Fibroblast of skin of right quadriceps (primary cell): ENCODE measurements around the gene GOLGA6L10.
"Not testable (repeated sequence)": the region's sequence is repeated elsewhere in the genome, so short reads cannot be mapped to it uniquely, and the experiment has no call there.

Source experiments
- DNase-seq: peaks from one replicate; pipeline ENCODE4 v3.0.0-alpha.2; 2013

GOLGA6L10 gene

DNA sequence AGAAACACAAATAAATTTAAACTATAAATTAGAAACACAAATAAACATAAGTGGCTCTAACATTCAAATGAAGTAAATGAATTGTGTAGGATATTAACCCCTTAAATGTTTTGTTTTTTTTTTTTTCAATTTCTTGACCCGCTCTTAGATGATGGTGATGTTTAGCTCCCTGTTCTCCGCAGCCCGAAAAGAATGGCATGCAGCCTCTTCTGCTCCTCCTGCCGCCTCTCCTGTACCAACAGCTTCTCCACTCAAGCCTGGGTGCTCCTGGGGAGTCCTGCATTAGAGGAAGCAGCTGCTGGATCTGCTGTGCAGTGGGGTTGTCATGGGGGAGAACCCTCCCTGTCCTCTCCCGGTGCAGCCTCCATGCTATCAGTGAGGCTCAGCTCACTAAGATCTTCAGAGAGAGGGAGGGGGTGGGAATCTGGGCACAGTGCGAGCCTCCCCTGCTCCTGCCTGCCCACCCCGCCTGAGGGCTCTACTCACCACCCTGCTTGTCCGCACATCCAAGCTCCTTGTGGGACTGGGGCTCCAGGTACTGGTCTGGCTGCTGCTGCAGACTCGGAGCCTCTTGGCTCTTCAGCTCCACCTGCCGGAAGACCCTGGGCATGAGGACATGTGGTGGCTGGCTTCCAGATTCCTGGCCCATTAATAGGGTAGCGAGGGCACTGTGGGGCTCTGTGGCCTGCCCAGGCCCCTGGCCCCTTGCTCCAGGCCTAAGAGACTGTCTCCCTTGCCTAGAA is 6.5 kb downstream of the GOLGA6L10 start:
- not testable (repeated sequence) for DNase-seq

DNA sequence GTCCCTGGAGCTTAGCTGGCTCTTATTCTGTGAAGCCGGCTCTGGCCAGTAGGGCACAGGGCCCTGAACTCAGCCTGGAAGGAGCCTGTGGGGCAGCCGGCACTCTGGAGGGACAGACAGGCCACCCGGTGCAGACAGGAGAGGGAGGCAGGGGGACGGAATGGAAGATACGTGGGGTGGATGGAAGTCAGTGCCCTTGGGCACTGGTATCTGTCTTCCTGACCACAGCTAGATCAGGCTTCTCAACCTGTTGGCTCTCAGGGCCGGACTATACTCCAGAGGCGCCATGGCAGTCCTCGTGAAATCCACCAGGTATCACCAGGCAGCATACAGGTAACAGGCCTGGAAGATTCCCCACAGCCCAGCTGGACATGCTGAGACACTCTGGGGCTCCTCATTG is 10.7 kb downstream of the GOLGA6L10 start:
- DNase-seq, result not testable (repeated sequence)

DNA sequence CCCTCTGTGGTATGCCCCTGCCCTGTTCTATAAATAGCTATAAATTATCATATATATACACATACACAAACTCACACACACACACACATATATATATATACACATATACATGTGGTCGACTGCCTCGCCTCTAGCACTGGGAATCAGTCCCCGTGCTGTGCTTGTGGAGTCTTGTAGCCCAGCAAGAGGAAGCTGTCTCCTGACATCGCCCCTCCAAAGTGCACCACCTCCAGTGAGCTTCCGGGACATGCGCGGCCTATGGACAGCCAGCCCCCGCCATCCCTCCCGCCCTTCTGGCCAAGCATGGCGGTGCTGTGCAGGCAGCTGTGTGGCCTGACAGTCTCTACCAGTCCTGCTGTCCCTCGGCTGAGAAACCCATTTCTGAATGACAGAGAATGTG is 11.2 kb downstream of the GOLGA6L10 start:
- DNase-seq, result not testable (repeated sequence)

DNA sequence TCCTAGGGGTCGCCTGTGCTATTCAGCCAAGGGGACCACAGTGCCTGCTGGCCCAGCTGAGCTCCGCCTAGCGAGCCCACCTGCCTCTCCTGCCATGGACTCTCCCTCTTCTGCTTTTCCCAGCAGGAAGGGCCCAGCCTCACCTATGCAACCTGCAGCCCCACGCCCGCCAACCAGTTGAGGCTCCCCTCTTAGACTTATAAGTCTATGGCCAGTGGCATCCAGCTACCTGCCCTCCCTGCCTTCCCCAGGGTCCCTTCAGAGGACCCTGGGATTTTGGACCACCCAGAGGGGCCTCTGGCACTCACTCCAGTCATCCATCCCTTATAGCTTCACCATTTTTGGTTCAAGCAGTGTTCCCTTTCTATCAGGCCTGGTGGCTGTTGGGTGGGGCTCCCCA is 12.2 kb downstream of the GOLGA6L10 start:
- not testable (repeated sequence) for DNase-seq

DNA sequence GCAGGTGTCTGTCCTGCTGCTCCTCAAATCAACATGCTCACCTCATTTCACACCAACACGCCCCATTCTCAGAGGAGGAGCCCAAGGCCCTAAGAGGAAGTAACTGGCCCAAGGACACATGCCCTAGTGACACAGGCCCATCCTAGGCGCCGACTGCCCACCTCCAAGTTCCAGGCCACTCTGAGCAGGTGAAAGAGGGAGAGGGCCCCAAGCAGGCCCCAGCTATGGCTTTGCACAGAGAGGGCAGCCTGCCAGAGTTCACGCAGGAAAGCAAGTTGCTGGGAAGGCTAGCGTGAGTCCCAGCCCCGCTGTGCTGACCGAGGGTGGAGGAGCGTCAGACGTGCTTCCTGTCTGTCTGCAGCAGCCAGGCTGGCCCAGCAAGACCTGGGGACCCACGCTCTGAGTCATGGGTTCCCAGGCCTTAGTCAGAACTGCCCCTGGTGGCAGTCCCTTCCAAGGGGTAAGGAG is 13.1 kb downstream of the GOLGA6L10 start:
- not testable (repeated sequence) for DNase-seq

DNA sequence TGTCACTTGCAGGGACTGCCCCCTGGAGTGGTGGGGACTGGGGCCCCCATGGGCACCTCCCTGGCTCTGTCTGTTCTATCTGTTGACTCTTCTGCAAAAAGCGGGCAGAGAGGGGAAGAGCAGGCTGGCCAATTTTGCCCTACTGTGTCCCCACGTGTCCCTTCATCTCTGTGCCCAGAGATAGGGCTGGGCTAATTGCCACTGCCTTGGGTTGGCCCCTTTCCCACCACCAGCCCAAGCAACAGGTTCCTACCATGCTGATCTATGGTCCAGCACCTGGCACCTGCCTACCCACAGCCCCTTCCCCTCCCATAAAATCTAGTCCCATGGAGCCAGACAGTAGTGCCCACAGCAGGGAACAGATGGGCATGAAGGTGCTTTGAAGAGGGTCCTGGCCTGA is 14.3 kb downstream of the GOLGA6L10 start:
- DNase-seq, result not testable (repeated sequence)

DNA sequence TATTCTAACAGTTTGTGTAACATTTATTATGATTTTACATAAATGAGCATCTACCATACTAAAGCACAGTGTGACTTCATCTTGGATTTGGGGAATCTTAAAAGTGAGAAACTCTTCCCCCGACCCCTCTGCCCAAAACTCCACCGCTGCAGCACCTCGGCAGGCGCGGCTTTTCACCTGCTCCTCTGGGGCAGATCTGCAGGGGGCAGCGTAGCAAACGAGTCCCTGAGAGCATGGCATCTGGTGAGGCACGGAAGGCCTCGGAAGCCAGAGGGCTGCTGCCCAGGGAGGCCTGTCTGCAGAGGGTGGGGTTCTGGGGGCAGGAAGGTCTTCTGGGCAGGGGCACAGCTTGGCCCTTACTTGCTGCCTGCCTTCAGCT is 14.7 kb downstream of the GOLGA6L10 start:
- not testable (repeated sequence) for DNase-seq

DNA sequence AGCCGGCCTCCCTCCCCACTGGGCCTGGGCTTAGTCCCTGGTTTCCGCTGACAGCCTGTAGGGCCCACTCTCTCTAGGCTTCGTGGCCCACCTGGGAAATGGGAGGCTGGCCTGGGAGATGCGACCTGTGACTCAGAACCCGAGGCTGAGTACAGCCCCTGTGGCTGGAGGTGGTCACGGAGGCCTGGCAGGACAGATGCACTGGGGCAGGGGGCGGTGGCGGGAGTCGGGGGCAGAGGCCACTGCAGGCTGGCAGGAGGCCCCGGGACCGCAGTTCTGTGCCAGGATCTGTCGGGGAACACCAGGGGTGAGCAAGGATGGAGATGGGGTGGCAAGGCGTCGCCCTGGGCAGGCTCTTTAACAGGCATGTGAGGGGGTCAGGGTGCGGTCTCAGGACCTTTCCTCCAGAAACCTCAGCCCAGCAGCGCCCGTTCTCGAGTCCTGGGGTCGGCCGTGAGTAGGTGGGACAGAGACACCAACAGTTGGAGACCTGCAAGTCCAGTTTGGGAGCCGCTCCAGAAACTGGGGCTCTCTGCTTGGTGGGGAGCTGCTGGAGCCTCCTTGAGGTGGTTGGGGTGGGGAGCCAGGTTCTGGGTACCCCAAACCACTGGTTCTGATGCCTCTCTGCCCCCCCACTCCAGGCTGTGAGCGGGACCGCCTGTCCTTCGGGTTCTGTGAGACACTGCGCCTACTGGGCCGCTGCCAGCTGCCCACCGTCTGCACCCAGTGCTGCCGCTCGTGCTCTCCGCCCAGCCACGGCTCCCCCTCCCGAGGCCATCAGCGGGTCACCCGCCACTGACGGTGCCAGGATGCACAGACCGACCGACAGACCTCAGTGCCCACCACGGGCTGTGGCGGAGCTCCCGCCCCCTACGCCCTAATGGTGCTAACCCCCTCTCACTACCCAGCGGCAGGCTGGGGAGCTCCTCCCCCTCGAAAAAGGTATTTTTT is 15.4 kb downstream of the GOLGA6L10 start:
- DNase-seq, result not testable (repeated sequence)

DNA sequence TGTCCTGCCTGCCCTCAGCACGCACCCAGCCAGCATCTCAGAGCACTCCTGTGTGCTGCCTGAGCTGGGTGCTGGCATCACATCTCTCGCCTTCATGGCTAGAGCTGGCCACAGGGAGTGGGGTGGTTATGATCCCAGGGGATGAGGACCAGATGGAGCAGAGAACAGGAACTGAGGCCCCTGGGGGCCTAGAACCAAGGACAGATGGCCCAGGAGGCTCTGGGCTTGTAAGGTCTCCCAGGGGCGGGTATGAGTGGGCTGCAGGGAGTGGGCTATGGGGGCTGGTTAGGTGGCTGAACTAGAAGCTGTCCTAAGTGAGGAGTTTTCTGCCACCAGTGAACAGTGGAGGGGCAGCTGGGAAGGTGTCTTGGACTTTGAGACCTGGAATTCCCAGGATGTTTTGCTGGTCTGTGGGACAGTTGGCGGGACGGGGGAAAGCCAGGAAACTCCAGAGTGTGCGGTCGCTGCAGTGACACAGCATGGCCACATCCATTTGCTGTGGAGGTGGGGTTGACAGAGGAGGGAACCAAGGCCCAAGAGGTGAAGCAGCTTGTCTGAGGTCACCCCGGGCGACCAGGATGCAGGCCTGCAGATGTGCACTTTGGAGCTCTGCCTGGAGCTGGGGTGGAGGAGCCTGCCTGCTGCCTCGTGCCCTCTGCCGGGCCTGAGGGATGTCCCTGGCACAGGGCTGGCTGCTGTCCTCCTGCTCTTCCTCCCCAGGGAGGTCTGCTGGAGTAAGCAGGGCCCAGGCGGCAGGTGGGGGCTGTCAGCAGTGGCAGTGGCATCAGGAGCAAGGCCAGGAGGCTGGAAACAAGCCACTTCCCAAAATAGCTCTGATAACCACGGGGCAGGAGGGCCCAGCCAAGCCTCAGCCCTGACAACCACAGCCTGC is 16.3 kb downstream of the GOLGA6L10 start:
- DNase-seq, result not testable (repeated sequence)

DNA sequence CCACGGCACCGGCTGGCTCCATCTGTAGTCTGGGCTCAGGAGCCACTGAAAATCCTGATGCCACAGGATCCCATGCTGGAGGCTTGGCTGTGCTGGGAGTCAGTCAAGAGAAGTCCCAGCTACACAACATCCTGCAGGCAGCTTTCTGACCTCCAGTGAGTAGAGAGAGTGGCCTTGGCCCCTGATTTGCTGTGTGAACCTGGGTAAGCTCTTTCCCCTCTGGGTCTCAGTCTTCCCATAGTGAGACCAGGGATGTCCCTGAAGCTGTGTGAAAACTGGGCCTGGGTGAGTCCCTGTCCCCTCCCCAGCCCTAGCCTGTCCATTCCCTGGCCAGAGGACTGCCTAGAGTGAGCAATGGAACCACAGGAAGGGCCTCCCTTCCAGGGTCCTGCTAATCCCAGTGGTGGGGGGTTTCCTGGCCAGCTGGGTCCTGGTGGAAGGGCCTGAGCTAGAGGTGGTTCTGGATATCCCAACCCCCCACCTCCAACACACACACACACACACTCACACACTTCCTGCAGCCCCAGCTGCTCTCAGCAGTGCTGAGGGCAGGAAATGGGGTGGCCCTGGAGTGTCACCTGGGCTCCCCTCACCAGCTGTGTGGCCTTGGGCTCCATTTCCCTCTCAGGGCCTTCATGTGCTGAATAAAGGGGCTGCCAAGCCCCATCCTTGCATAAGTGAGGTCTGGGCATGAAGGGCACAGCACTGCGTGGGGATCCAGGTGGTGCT is 17.5 kb downstream of the GOLGA6L10 start:
- DNase-seq, result not testable (repeated sequence)

DNA sequence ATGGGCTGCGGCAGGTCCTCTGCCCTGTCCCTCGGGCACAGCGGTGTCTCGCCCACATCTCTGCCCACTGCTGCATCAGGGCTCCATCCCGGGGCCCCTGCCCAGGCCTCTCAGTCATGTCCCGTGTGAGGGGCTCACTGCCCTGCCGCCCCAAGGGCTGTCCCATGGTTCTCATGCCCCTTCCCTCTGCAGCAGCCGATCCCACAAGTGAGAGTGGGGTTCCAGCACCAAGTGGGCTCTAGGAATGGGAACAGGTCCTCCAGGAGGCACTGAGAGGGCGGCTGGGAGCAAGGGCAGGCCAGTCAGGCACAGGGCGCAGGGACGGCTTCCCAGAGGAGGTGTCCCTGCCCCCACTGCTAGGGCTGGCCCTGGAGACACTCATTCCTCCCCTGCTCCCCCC is 18.4 kb downstream of the GOLGA6L10 start:
- DNase-seq, result not testable (repeated sequence)

DNA sequence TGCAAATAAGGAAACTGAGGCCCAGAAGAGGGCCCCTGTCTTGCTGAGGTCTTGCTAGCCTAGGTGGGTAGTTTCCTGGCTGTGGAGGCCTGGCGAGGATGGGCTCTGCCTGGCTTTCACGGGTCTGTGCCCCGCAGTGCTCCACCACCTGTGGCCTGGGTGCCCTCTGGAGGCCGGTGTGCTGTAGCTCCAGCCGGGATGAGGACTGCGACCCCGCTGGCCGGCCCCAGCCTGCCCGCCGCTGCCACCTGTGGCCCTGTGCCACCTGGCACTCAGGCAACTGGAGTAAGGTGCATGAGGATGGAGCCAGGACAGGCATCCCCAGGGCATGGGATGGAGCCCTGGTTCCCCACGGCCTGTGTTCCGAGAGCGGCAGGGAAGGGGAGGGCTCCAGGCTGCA is 20.2 kb downstream of the GOLGA6L10 start:
- DNase-seq, result not testable (repeated sequence)

DNA sequence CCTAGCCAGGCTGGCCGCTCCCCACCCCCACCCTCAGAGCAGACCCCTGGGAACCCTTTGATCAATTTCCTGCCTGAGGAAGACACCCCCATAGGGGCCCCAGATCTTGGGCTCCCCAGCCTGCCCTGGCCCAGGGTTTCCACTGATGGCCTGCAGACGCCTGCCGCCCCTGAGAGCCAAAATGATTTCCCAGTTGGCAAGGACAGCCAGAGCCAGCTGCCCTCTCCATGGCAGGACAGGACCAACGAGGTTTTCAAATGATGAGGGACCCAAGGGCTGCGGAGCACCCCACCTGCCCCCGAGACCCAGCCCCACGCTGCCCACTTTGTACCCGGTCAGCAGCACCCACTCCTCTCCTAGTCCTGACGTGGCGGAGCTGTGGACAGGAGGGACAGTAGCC is 21.9 kb downstream of the GOLGA6L10 start:
- not testable (repeated sequence) for DNase-seq

DNA sequence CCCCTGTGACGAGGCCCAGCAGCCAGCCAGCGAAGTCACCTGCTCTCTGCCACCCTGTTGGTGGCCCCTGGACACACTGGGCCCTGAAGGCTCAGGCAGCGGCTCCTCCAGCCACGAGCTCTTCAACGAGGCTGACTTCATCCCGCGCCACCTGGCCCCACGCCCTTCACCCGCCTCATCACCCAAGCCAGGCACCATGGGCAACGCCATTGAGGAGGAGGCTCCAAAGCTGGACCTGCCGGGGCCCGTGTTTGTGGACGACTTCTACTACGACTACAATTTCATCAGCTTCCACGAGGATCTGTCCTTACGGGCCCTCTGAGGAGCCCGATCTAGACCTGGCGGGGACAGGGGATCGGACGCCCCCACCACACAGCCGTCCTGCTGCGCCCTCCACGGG is 22.4 kb downstream of the GOLGA6L10 start:
- not testable (repeated sequence) for DNase-seq

DNA sequence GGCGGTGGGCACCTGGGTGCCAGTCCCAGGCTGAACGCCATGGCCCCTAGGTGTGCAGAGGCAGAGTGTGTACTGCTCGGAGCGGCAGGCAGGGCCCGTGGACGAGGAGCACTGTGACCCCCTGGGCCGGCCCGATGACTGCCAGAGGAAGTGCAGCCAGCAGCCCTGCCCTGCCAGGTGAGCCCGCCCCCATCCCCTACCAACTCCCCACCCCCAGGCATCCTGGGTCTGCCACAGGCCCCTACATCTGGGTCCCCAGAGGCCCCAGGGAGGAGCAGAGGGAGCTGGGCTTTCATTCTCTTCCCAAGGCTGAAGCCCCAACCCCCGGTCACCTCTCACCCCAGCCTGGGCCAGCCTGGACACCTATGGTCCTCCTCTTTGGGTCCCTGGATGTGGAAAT is 23.6 kb downstream of the GOLGA6L10 start:
- not testable (repeated sequence) for DNase-seq

DNA sequence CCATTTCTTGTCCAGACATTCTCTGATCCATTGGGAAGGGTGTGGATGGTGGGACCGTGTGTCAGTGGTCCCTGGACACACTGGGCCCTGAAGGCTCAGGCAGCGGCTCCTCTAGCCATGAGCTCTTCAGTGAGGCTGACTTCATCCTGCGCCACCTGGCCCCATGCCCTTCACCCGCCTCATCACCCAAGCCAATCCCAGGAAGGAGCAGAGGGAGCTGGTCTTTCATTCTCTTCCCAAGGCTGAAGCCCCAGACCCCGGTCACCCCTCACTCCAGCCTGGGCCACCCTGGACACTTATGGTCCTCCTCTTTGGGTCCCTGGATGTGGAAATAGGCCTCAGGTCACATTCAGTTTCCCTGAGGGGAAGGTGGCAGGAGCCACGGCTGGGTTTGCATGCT is 24.4 kb downstream of the GOLGA6L10 start:
- not testable (repeated sequence) for DNase-seq

DNA sequence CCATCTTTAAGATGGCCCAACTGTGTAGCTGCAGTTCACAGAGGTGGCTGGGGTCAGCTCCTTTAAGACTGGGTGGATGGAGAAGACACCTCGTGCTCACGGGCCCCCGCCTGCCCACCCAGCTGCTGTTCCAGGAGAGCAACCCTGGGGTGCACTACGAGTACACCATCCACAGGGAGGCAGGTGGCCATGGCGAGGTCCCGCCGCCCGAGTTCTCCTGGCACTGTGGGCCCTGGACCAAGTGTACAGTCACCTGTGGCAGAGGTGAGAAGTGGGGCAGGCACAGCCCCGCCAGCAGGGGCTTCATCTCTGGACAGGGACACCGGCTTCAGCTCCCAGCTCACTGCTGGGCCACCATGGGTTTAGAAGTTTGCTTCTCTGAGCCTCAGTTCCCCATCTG is 26.8 kb downstream of the GOLGA6L10 start:
- not testable (repeated sequence) for DNase-seq

DNA sequence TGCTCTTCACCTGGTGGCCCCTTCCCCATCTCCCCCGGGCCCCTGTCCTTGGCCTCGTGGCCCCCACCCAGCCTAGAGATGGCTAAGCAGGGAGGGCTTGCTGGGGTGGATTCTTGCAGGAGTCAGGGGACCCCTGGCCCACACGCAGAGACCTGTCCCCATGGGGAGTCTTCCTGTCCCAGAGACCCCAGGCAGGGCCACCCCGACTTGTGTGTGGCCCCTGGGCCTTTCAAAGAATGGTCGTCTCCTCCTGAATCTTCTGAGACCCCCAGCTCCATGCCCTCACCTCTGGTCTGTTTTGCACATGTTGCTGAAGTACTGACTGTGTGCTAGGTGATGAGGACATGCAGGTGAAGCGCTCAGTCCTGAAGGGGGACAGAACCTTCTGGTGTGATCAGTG is 28.4 kb downstream of the GOLGA6L10 start:
- not testable (repeated sequence) for DNase-seq

DNA sequence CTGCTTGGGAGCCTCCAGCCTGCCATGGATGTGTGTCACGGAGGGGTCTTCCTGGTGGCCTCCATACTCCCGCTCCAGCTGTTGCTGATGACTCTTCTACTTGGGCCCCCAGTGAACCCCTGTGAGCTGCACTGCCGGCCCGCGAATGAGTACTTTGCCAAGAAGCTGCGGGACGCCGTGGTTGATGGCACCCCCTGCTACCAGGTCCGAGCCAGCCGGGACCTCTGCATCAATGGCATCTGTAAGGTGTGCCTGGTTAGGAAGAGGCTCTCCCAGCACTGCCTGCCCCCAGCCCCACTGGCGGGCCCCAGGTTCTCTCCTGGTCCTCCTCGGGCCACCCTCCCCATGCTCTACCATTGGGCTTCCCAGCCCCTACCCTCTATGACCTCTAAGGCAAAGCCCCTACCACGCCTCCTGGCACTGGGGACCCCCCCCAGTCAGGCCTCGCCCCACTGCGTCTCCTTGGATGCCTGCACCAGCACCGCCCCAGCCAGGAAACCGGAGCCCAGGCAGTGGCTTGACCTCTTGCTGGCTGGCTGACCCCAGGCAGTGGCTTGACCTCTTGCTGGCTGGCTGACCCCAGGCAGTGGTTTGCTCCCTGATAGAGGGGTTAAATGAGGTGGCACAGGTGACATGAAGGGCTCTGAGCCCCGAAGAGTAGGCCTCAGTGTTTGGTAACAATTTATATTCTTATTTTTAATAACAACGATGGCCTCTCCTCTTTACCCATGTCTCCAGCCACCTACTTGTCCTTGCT is 29.6 kb downstream of the GOLGA6L10 start:
- not testable (repeated sequence) for DNase-seq

DNA sequence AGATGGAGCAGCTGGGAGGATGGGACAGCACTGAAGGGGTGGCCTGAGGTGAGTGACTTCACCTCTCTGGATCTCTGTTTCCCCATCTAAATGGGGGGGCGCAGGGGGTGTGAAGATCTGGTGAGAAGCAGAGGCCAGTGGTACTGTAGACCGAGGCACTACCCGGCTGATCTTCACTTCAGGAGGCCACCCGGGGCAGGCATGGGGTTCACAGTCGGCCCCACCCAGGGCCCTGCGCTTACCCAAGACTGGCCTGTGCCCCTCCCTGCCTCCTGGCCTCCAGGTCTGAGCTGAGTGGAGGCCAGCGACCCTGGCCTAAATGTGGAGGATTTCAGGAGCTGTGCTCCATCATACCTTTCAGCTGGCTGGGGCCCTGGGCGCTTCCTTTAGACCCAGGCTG is 31.0 kb downstream of the GOLGA6L10 start:
- DNase-seq, result not testable (repeated sequence)

DNA sequence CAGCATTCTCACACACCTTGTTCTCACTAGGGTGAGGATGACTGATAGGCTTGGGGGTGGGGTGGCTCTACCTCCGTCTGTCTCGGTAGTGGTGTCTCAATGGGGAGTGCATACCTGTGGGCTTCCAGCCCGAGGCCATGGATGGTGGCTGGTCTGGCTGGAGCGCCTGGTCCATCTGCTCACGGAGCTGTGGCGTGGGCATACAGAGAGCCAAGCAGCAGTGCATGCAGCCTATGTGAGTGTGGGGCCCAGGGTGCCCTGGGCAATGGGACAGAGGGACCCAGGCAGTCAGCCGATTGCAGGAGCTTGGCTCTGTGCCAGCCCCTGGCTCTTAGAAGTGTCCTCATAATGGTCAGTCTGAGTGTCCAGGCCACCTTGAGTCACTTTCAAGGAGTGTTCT is 31.8 kb downstream of the GOLGA6L10 start:
- not testable (repeated sequence) for DNase-seq
